OCI-LY1 (cell line): ENCODE data around the gene REV3L.

Experiments used
- CTCF ChIP-seq: fragments of 200-600 bp; sonication (generic), shearing (Covaris generic); IDR thresholded peaks from 2 replicates; pipeline ENCODE4 v1.5.1; 2017; ENCODE audit warnings: mild to moderate bottlenecking, antibody characterized with exemption, low read length, moderate library complexity, mixed read lengths
- EZH2 ChIP-seq: fragments of 200-600 bp; sonication (generic), shearing (Covaris generic); IDR thresholded peaks from 2 replicates; pipeline ENCODE4 v1.8.0; 2017; ENCODE audit warnings: borderline replicate concordance, mixed run types, mild to moderate bottlenecking, antibody characterized with exemption, low read length, moderate library complexity, mixed read lengths

- no peak for TF ChIP-seq CTCF
- no peak for TF ChIP-seq EZH2
These were observed 202.5 kb downstream of the REV3L start for GRCh38 chr6:111280445-111280955.
